ENCODE measurements around the gene TMC5.

Gene TMC5

GRCh38 chr16:19527161-19527560 lies 109.5 kb downstream of the TMC5 start:
- H4K8ac ChIP-seq (ENCODE audit: low read length): no peak overlapping the region
- WGBS: 100% methylated on average over 1 of the region's 1 CpG
- H3K23ac ChIP-seq (ENCODE audit: low read length in 2 of 2): no peak overlapping the region
- H3K4me3 ChIP-seq (ENCODE audit: insufficient read depth in 1 of 2, low read depth in 1 of 2, low read length in 2 of 2): no peak overlapping the region
- H3K36me3 ChIP-seq (ENCODE audit: control insufficient read depth in 1 of 2, insufficient read depth in 2 of 2, low read depth in 1 of 2, low read length in 2 of 2): peaks cover 4 to 22% of the 10 kb centered on the region in 2 experiments
- no peak overlapping the region for H2BK5ac ChIP-seq (ENCODE audit: low read depth, low read length, poor library complexity, severe bottlenecking)
- H4K91ac ChIP-seq (ENCODE audit: low read length): no peak overlapping the region
- no peak overlapping the region for H3K18ac ChIP-seq (ENCODE audit: low read depth in 1 of 2, low read length in 2 of 2)
- no peak overlapping the region for H3K4me2 ChIP-seq (ENCODE audit: low read length, poor library complexity, severe bottlenecking)
- H3K9ac ChIP-seq (ENCODE audit: low read length): no peak overlapping the region
- no peak for DNase-seq
- H3K27ac ChIP-seq (ENCODE audit: low read length, poor library complexity, severe bottlenecking): no peak overlapping the region
- no peak overlapping the region for H2AK5ac ChIP-seq (ENCODE audit: low read length, severe bottlenecking)
- H3K27me3 ChIP-seq (ENCODE audit: control insufficient read depth in 1 of 2, insufficient read depth in 1 of 2, low read length in 2 of 2): no peaks in the 10 kb centered on the region
- H2BK12ac ChIP-seq (ENCODE audit: low read length in 2 of 2): no peak overlapping the region
- no peak overlapping the region for H3K4ac ChIP-seq (ENCODE audit: low read depth in 1 of 2, low read length in 2 of 2)
- H3K4me1 ChIP-seq (ENCODE audit: control insufficient read depth, insufficient read depth, low read depth, low read length): peaks cover 2% of the 10 kb centered on the region
- H2BK120ac ChIP-seq (ENCODE audit: low read depth, low read length): no peak overlapping the region
- H3K14ac ChIP-seq (ENCODE audit: low read length in 2 of 2): no peak overlapping the region
- peaks cover 17% of the 10 kb centered on the region for H3K79me1 ChIP-seq (replicated peaks; ENCODE audit: low read length, poor library complexity, severe bottlenecking)
- H3K9me3 ChIP-seq (ENCODE audit: control insufficient read depth, low read length): no peaks in the 10 kb centered on the region
- H2AFZ ChIP-seq (ENCODE audit: low read depth, low read length): no peak overlapping the region
- H2BK15ac ChIP-seq (ENCODE audit: low read depth, poor library complexity, severe bottlenecking): no peak overlapping the region

DNA sequence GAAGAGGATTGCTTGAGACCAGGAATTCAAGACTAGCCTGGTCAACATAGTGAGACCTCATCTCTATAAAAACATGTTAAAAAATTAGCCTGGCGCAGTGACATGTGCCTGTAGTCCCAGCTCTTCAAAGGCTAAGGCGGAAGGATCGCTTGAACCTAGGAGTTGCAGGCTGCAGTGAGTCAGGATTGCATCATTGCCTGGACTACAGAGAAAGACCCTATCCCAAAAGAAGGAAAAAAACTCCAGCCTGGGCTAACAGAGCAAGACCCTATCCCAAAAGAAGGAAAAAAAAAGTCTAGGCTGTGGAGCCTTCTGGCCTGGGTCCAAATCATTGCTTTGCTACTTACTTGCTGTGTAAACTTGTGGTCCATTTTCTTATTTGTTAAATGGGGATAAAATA lies 111.0 kb downstream of the TMC5 start:
- no peak overlapping the region for H2AK5ac ChIP-seq (ENCODE audit: low read length, severe bottlenecking)
- no peak overlapping the region for H3K4me3 ChIP-seq (ENCODE audit: insufficient read depth in 1 of 2, low read depth in 1 of 2, low read length in 2 of 2)
- H3K23ac ChIP-seq (ENCODE audit: low read length in 2 of 2): no peak overlapping the region
- H2AFZ ChIP-seq (ENCODE audit: low read depth, low read length): no peak overlapping the region
- H3K4me1 ChIP-seq (ENCODE audit: control insufficient read depth, insufficient read depth, low read depth, low read length): no peaks in the 10 kb centered on the region
- H2BK120ac ChIP-seq (ENCODE audit: low read depth, low read length): no peak overlapping the region
- no peak for DNase-seq
- H3K4me2 ChIP-seq (ENCODE audit: low read length, poor library complexity, severe bottlenecking): no peak overlapping the region
- H4K91ac ChIP-seq (ENCODE audit: low read length): no peak overlapping the region
- H3K79me1 ChIP-seq (replicated peaks; ENCODE audit: low read length, poor library complexity, severe bottlenecking): peaks cover 17% of the 10 kb centered on the region
- peaks cover 4 to 37% of the 10 kb centered on the region in 2 experiments for H3K36me3 ChIP-seq (ENCODE audit: control insufficient read depth in 1 of 2, insufficient read depth in 2 of 2, low read depth in 1 of 2, low read length in 2 of 2)
- no peak overlapping the region for H3K4ac ChIP-seq (ENCODE audit: low read depth in 1 of 2, low read length in 2 of 2)
- no peaks in the 10 kb centered on the region for H3K9me3 ChIP-seq (ENCODE audit: control insufficient read depth, low read length)
- no peaks in the 10 kb centered on the region for H3K27me3 ChIP-seq (ENCODE audit: control insufficient read depth in 1 of 2, insufficient read depth in 1 of 2, low read length in 2 of 2)
- no peak overlapping the region for H3K18ac ChIP-seq (ENCODE audit: low read depth in 1 of 2, low read length in 2 of 2)
- H3K14ac ChIP-seq (ENCODE audit: low read length in 2 of 2): no peak overlapping the region
- no peak overlapping the region for H4K8ac ChIP-seq (ENCODE audit: low read length)
- no peak overlapping the region for H2BK5ac ChIP-seq (ENCODE audit: low read depth, low read length, poor library complexity, severe bottlenecking)
- H3K9ac ChIP-seq (ENCODE audit: low read length): no peak overlapping the region
- H2BK12ac ChIP-seq (ENCODE audit: low read length in 2 of 2): no peak overlapping the region
- no peak overlapping the region for H2BK15ac ChIP-seq (ENCODE audit: low read depth, poor library complexity, severe bottlenecking)
- no peak overlapping the region for H3K27ac ChIP-seq (ENCODE audit: low read length, poor library complexity, severe bottlenecking)
- 98% methylated on average over 3 of the region's 3 CpGs for WGBS

DNA sequence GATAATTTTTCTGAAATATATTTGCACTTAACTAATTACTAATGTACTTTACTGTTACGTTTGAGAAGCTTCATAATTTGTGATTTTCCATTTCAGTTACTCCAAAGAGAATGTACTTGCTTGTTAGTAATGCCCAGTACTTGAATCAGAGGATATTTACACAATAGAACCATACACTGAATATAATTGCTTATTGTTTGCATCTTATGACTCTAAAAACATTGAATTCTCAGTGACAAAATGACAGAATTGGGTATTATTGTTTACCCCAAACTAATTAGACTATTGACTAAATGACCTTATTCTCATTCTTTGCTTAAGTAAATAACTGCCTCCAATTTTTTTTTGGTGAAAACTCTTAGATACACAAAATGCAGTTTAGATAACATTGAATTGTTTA lies 114.9 kb downstream of the TMC5 start:
- Histone ChIP-seq H2BK12ac (ENCODE audit: low read length in 2 of 2) (no peak overlapping the region), H3K9ac (ENCODE audit: low read length) (no peak overlapping the region), H3K4me3 (ENCODE audit: insufficient read depth in 1 of 2, low read depth in 1 of 2, low read length in 2 of 2) (no peak overlapping the region), H3K18ac (ENCODE audit: low read depth in 1 of 2, low read length in 2 of 2) (no peak overlapping the region), H2AK5ac (ENCODE audit: low read length, severe bottlenecking) (no peak overlapping the region), H4K8ac (ENCODE audit: low read length) (no peak overlapping the region), H3K4me1 (ENCODE audit: control insufficient read depth, insufficient read depth, low read depth, low read length) (no peaks in the 10 kb centered on the region), H3K36me3 (ENCODE audit: control insufficient read depth in 1 of 2, insufficient read depth in 2 of 2, low read depth in 1 of 2, low read length in 2 of 2) (peaks cover 4 to 72% of the 10 kb centered on the region in 2 experiments), H2BK5ac (ENCODE audit: low read depth, low read length, poor library complexity, severe bottlenecking) (no peak overlapping the region), H2BK120ac (ENCODE audit: low read depth, low read length) (no peak overlapping the region), H2BK15ac (ENCODE audit: low read depth, poor library complexity, severe bottlenecking) (no peak overlapping the region), H3K9me3 (ENCODE audit: control insufficient read depth, low read length) (no peaks in the 10 kb centered on the region), H3K27me3 (ENCODE audit: control insufficient read depth in 1 of 2, insufficient read depth in 1 of 2, low read length in 2 of 2) (no peaks in the 10 kb centered on the region), H4K91ac (ENCODE audit: low read length) (no peak overlapping the region), H3K23ac (ENCODE audit: low read length in 2 of 2) (no peak overlapping the region), H3K4me2 (ENCODE audit: low read length, poor library complexity, severe bottlenecking) (no peak overlapping the region), H3K79me1 (replicated peaks; ENCODE audit: low read length, poor library complexity, severe bottlenecking) (peaks cover 9% of the 10 kb centered on the region), H2AFZ (ENCODE audit: low read depth, low read length) (no peak overlapping the region), H3K14ac (ENCODE audit: low read length in 2 of 2) (no peak overlapping the region), H3K27ac (ENCODE audit: low read length, poor library complexity, severe bottlenecking) (no peak overlapping the region), H3K4ac (ENCODE audit: low read depth in 1 of 2, low read length in 2 of 2) (no peak overlapping the region)
- no peak for DNase-seq
- WGBS: no CpG with 5 or more reads among the region's 1 CpG

GRCh38 chr16:19540241-19540970 lies 122.7 kb downstream of the TMC5 start:
- 100% methylated on average over 6 of the region's 6 CpGs for WGBS
- no peak overlapping the region for H3K4ac ChIP-seq (ENCODE audit: low read depth in 1 of 2, low read length in 2 of 2)
- H3K27ac ChIP-seq (ENCODE audit: low read length, poor library complexity, severe bottlenecking): no peak overlapping the region
- no peak overlapping the region for H2AFZ ChIP-seq (ENCODE audit: low read depth, low read length)
- no peaks in the 10 kb centered on the region for H3K27me3 ChIP-seq (ENCODE audit: control insufficient read depth in 1 of 2, insufficient read depth in 1 of 2, low read length in 2 of 2)
- H3K79me1 ChIP-seq (replicated peaks; ENCODE audit: low read length, poor library complexity, severe bottlenecking): no peaks in the 10 kb centered on the region
- no peak overlapping the region for H3K14ac ChIP-seq (ENCODE audit: low read length in 2 of 2)
- H3K9me3 ChIP-seq (ENCODE audit: control insufficient read depth, low read length): no peaks in the 10 kb centered on the region
- H4K91ac ChIP-seq (ENCODE audit: low read length): no peak overlapping the region
- no peak for DNase-seq
- no peak overlapping the region for H2BK5ac ChIP-seq (ENCODE audit: low read depth, low read length, poor library complexity, severe bottlenecking)
- H2BK15ac ChIP-seq (ENCODE audit: low read depth, poor library complexity, severe bottlenecking): no peak overlapping the region
- H3K23ac ChIP-seq (ENCODE audit: low read length in 2 of 2): no peak overlapping the region
- H3K9ac ChIP-seq (ENCODE audit: low read length): no peak overlapping the region
- H3K4me2 ChIP-seq (ENCODE audit: low read length, poor library complexity, severe bottlenecking): no peak overlapping the region
- H3K18ac ChIP-seq (ENCODE audit: low read depth in 1 of 2, low read length in 2 of 2): no peak overlapping the region
- H2BK120ac ChIP-seq (ENCODE audit: low read depth, low read length): no peak overlapping the region
- H2AK5ac ChIP-seq (ENCODE audit: low read length, severe bottlenecking): no peak overlapping the region
- H3K36me3 ChIP-seq (ENCODE audit: control insufficient read depth in 1 of 2, insufficient read depth in 2 of 2, low read depth in 1 of 2, low read length in 2 of 2): peaks cover 9 to 66% of the 10 kb centered on the region in 2 experiments
- no peak overlapping the region for H3K4me3 ChIP-seq (ENCODE audit: insufficient read depth in 1 of 2, low read depth in 1 of 2, low read length in 2 of 2)
- no peak overlapping the region for H4K8ac ChIP-seq (ENCODE audit: low read length)
- H3K4me1 ChIP-seq (ENCODE audit: control insufficient read depth, insufficient read depth, low read depth, low read length): no peaks in the 10 kb centered on the region
- no peak overlapping the region for H2BK12ac ChIP-seq (ENCODE audit: low read length in 2 of 2)

Measured in mesenchymal stem cell (in vitro differentiated cells and primary cell).